Chondrocyte (in vitro differentiated cells): ENCODE measurements around the gene FSTL1. TPM values are rescaled to one million over a fixed set of nuclear protein-coding genes. Genes with fewer than 3 reads are reported as not detected.

Source experiments
- DNase-seq: peaks from one replicate; pipeline ENCODE4 v3.0.0; 2021; ENCODE audit warnings: mixed read lengths, low spot score
- H3K27ac Mint-ChIP-seq: one replicate; pipeline ENCODE4 v1.8.0; 2021; ENCODE audit warnings: mild to moderate bottlenecking, moderate library complexity, mixed read lengths; ENCODE audit not compliant: unreplicated experiment
- H3K27me3 Mint-ChIP-seq: 2 replicates; pipeline ENCODE4 v1.8.0; 2021; ENCODE audit warnings: low read depth, mixed read lengths
- H3K36me3 Mint-ChIP-seq: 2 replicates; pipeline ENCODE4 v1.8.0; 2021; ENCODE audit warnings: low read depth, mixed read lengths
- H3K4me1 Mint-ChIP-seq: 2 replicates; pipeline ENCODE4 v1.8.0; 2021; ENCODE audit warnings: low read depth, mild to moderate bottlenecking, mixed read lengths
- H3K4me3 Mint-ChIP-seq: one replicate; pipeline ENCODE4 v1.8.0; 2021; ENCODE audit warnings: mild to moderate bottlenecking, moderate library complexity, mixed read lengths; ENCODE audit not compliant: unreplicated experiment
- H3K9me3 Mint-ChIP-seq: 2 replicates; pipeline ENCODE4 v1.8.0; 2021; ENCODE audit warnings: low read depth, mixed read lengths
- CTCF ChIP-seq: fragments of 200-600 bp; sonication (generic); IDR thresholded peaks from 2 replicates; pipeline ENCODE4 v1.5.0; 2021; ENCODE audit warnings: antibody characterized with exemption, mild to moderate bottlenecking, moderate library complexity
- total RNA-seq: library from RNA; stranded (reverse); gene quantifications from 3 replicates; pipeline ENCODE4 v1.2.1, GENCODE V29; 2021

FSTL1 gene
- total RNA-seq, 1 donor from 2014 or later = 3,511 TPM

GRCh38 chr3:120440001-120440703 lies 10.6 kb downstream of the FSTL1 start:
- no peak overlapping the region for H3K4me3 Mint-ChIP-seq
- peaks cover 32% of the 10 kb centered on the region for H3K36me3 Mint-ChIP-seq
- TF ChIP-seq CTCF = no peak
- no peaks in the 10 kb centered on the region for H3K27me3 Mint-ChIP-seq
- H3K27ac Mint-ChIP-seq = peak overlapping the region; percentile 98
- H3K4me1 Mint-ChIP-seq = peaks cover 99% of the 10 kb centered on the region
- DNase-seq = no peak
- no peaks in the 10 kb centered on the region for H3K9me3 Mint-ChIP-seq

- Mint-ChIP-seq H3K4me1 (peaks cover 99% of the 10 kb centered on the region), H3K9me3 (no peaks in the 10 kb centered on the region), H3K27ac (peak overlapping the region; percentile 98), H3K4me3 (peak overlapping the region; percentile 55), H3K36me3 (peaks cover 36% of the 10 kb centered on the region), H3K27me3 (no peaks in the 10 kb centered on the region)
- TF ChIP-seq CTCF = no peak
- DNase-seq = no peak
These were observed 12.0 kb downstream of the FSTL1 start for GRCh38 chr3:120438665-120439370.

- Mint-ChIP-seq H3K4me3 (peak overlapping the region; percentile 55), H3K27ac (peak overlapping the region; percentile 98)
These were observed 12.6 kb downstream of the FSTL1 start for GRCh38 chr3:120438216-120438615.

GRCh38 chr3:120437559-120437958 lies 13.2 kb downstream of the FSTL1 start:
- Mint-ChIP-seq H3K9me3 (no peaks in the 10 kb centered on the region), H3K36me3 (peaks cover 40% of the 10 kb centered on the region), H3K4me3 (peak overlapping the region; percentile 55), H3K27ac (peak overlapping the region; percentile 98), H3K27me3 (no peaks in the 10 kb centered on the region), H3K4me1 (peaks cover 100% of the 10 kb centered on the region)
- no peak for DNase-seq
- peak; percentile 29 for TF ChIP-seq CTCF

More at GRCh38 chr3:120438216-120438615, 12.6 kb downstream of the FSTL1 start:
- no peak for DNase-seq
- Mint-ChIP-seq H3K36me3 (peaks cover 40% of the 10 kb centered on the region), H3K9me3 (no peaks in the 10 kb centered on the region), H3K4me1 (peaks cover 99% of the 10 kb centered on the region), H3K27me3 (no peaks in the 10 kb centered on the region)
- TF ChIP-seq CTCF = no peak

- Mint-ChIP-seq H3K4me1 (peaks cover 100% of the 10 kb centered on the region), H3K4me3 (no peak overlapping the region), H3K27ac (peak overlapping the region; percentile 97), H3K36me3 (peaks cover 41% of the 10 kb centered on the region), H3K27me3 (no peaks in the 10 kb centered on the region), H3K9me3 (no peaks in the 10 kb centered on the region)
- no peak for DNase-seq
- TF ChIP-seq CTCF = no peak
These were observed 14.2 kb downstream of the FSTL1 start for GRCh38 chr3:120436523-120437050.
